CD4-positive, alpha-beta T cell treated with Interferon gamma for 1 hour (primary cell): Measurements from ENCODE around the gene ARHGEF28.

Experiments used
- DNase-seq: peaks from one replicate; pipeline ENCODE4 v3.0.0-alpha.2; 2020

The ARHGEF28 gene

GRCh38 chr5:73663161-73663859 lies 37.3 kb downstream of the ARHGEF28 start:
- DNase-seq = no peak

DNA sequence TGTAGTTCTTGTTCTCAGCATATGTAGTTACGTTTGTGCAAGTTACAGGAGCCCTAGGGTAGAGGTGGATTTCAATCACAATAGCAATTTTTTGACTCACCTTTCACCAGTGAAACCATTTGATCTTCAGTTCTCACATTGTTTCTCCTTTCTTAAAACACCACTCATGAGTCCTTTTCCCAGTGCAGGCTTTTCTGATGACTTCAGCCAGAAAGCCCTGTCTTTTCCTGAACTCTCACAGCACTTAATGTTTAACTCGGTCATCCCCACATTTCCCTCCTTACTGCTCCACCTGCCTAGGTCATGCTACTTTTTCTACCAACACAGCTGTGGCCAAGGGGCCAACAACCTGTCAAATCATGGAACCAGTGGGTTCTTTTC lies 37.9 kb downstream of the ARHGEF28 start:
- no peak for DNase-seq

- no peak for DNase-seq
Observed at GRCh38 chr5:73664796-73665195, 38.8 kb downstream of the ARHGEF28 start.

DNA sequence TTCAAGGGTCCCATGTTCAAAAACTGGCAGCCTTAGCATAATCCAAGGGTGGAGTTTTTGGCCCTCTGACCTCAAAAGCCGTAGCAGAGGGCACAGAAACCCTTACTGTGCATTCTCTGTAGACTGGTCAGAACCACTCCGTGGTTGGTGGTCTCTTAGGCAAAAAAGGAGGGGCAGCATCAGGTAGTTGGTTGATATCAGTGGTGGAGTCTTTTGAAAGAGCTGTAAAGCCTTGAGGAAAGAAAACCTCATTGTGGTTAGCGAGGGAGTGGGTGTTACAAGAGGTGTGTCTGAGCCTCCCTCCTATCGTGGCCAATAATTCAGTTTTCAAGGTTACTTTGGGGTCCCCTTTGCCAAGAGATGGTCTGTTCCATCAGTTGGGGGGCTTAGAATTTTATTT lies 40.9 kb downstream of the ARHGEF28 start:
- DNase-seq = no peak

GRCh38 chr5:73668017-73668416 lies 42.0 kb downstream of the ARHGEF28 start:
- DNase-seq = no peak

DNA sequence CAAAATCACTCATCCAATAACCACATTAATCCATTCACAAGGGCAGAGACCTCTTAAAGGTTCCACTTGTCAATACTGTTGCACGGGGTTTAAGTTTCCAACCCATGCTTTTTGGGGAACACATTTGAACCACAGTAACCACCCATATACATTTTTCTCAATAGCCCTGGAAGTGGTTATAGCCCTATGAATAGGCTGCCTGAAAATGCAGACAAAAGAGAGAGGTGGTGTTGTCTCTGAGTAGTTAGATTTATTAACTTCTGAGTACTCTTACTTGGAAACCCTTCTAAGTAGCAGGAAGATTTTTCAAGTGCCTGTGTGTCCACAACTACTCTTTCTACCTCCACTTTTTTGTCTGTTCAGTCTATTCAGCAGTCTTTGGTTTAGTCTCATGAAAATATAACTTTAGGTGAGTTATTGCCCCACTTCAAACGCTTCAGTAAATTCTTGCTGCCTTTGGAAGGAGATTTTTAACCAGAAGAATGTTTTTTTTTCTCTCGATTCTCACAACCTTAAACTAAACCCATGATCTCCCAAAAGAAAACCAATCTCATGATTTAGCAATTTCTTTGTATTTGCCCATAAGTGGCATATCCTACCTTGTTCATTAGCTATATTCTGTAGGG lies 42.6 kb downstream of the ARHGEF28 start:
- no peak for DNase-seq

DNA sequence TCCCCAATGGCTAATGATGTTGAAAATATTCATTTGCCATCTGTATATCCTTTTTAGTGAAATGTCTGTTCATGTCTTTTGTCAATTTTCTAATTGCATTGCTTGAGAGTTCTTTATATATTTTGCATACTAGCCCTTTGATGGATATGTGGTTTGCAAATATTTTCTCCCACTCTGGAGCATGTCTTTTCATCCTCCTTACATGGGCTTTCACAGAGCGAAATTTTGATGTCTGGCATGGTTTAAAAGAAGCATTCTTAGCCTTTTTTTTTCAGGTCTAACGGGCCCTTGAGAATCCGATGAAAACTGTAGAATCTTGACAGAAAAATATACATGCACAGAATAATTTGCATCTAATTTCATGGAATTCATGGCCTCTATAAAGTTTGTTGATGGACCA lies 44.7 kb downstream of the ARHGEF28 start:
- no peak for DNase-seq

- no peak for DNase-seq
Observed at GRCh38 chr5:73672132-73672531, 46.1 kb downstream of the ARHGEF28 start.

- DNase-seq = no peak
Observed at GRCh38 chr5:73673161-73673591, 47.2 kb downstream of the ARHGEF28 start.

DNA sequence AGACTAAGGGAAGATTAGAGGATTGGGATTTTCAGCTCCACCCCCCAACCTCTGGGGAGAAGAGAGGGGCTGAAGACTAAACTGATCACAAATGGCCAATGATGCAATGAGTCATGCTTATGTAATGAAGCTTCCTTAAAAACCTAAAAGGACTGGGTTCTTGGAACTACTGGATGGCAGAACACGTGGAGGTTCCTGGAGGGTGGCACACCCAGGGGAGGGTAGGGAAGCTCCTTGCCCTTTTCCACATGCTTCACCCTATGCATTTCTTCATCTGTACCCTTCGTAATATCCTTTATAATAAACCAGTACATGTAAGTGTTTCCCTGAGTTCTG lies 48.6 kb downstream of the ARHGEF28 start:
- DNase-seq = no peak

GRCh38 chr5:73678322-73678740 lies 52.3 kb downstream of the ARHGEF28 start:
- DNase-seq = no peak

GRCh38 chr5:73678807-73679206 lies 52.8 kb downstream of the ARHGEF28 start:
- no peak for DNase-seq

- DNase-seq = no peak
Observed at GRCh38 chr5:73682176-73682575, 56.2 kb downstream of the ARHGEF28 start.

DNA sequence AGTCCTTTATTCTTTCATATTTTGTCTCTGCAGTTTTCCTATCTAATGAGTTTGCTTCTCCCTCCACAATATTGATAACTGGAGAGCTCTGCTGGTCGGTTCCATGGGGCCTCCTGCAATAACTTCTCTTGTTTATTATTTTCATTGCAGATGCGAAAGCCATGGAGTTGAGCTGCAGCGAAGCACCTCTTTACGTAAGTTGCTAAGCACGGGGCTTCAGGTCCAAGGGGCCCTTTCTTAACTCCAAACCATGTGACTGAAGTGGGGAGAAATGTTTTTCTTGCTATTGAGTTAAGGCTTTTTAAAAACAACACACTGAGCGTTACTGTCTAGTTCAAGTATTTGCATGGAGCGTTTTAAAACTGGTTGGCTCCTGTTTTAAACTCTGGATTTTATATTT lies 58.7 kb downstream of the ARHGEF28 start:
- DNase-seq = no peak

DNA sequence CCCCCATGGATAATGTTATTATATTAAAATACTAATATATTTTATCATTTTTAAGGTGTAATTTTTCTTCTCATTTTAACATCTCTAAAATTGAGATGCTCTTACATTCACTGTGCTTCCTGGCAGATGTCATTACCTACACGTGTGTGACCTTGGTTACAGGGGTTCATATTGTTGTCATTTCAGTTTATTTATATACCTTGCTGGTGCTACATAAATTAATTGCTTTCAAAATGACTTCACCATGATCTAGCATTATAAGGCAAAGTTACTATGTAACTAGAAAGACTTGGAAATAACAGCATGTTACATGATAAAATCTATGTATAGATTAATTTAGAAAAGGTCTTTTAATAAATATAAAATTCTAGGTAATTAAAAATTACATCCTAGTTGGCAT lies 60.9 kb downstream of the ARHGEF28 start:
- no peak for DNase-seq

DNA sequence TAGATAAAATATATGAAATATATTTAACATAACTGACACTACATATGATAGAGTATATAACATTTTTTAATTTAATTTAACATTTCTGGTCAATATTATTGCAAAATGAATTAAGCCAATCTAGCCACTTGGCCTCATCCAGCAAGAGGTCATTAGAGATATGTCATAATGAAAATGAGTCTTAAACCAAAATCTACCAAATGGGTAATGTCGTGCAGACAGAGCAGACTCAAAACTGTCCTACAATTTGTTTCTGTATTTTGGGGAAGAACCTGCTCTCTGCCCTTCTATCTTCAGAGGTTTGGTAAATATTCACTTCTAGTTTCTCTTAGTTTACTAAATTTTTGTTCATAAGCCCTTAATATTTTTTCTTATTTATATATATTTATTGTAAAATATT lies 61.4 kb downstream of the ARHGEF28 start:
- no peak for DNase-seq

DNA sequence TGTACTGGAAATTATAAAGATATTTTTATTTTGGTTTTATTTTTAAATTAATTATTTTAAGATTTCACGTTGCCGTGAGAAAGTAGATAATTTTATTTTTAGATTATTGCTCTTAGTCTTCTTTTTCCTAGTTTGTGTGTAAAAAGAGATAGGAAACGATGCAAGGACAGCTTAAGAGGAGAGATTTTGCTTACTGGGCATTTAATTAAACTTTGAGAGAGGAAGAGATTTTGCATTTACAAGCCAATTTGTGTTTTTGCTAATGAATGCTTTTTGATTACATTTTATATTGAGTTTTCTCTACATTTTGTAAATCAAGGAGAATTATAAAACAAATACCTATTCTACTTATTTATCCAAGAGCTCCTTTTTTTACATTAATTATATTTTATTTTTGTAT lies 64.0 kb downstream of the ARHGEF28 start:
- no peak for DNase-seq

DNA sequence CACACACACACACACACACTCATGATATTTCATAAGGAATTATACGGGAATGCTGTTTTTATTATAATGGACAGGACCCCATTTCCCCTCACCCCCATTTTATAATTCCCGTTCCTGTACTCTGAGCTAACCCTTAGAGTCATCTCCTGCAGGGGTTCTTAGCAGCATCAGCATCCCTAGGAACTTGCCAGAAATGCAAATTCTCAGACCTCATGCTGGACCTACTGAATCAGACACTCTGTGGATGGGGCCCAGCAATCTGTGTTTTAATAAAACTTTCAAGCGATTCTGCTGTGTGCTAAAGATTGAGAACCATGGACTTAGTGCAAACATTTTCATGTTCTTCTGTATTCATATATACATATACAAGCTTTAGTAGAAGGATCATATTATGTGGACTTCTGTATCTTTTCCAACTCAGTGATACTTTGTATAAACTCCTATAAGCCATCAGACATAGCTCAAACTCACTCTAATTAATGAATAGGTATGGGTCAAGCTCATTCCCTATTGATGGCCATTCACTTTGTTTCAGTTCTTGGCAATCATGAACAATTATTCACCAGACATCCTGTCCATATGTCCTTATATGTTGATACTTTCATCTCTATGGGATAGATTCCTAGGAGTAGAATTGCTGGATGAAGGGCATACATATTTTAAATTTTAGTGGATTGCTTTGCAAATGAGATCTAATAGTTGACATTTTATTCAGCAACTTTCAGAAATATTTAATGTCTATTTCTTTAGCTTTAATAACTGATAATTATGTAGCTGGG lies 65.5 kb downstream of the ARHGEF28 start:
- no peak for DNase-seq

- no peak for DNase-seq
Observed at GRCh38 chr5:73692166-73692640, 66.2 kb downstream of the ARHGEF28 start.

DNA sequence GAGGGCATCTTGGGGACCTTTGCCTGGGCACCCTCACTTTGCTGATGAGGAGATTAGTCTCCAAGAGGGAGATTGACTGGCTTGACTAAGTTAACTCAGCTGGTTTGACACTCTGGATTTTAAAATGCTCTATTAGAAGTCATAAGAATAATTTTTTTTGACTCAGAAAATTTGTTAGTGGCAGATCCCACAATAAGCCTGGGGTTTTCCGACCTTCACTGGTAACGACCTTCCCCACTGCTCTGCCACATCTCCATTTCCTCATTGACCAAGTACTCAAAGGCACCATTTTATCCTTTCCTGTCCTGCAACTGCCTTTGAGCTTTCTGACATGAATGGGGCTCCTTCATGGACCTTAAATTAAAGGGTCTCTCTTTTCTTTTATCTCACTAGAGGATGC lies 67.0 kb downstream of the ARHGEF28 start:
- no peak for DNase-seq

GRCh38 chr5:73693573-73694061 lies 67.6 kb downstream of the ARHGEF28 start:
- no peak for DNase-seq

GRCh38 chr5:73694089-73694488 lies 68.1 kb downstream of the ARHGEF28 start:
- DNase-seq = peak; percentile 4

GRCh38 chr5:73698011-73698410 lies 72.0 kb downstream of the ARHGEF28 start:
- DNase-seq = no peak

DNA sequence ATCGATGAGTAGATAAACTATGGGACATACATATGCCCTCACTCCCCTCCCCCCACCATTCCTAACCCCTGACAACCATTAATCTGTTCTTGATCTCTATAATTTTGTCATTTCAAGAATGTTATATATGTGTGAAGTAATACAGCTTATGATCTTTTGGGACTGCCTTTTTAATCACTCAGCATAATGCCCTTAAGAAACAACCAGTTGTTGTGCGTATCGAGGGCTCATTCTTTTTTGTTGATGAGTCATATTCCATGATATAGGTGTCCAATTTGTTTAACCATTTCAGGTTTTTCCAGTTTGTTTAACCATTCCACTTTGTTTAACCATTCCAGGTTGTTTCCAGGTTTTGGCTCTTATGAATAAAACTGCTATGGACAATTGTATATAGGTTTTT lies 75.6 kb downstream of the ARHGEF28 start:
- DNase-seq = no peak
